ENCODE measurements around the gene ZFP57.

The ZFP57 gene

DNA sequence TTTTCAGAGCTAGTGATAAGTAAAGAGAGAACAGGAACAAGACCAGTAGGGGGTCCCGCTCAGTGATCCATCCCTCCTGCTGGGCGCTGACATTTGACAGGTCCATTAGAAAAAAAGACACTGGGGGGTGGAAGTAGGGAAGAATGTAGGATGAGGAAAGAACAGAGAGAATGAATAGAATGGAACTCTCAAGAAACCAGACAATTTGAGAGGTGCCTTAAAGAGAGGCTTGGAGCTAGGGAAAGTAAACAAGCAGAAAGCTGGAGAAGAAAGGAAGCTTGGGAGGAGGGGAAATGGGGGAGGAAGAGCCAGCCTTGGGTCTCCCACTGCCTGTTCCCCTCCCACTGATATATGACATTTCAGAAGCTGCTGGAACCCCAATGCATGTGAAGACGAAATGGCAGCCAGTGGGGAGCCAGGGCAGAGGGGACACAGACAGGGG lies 56.4 kb downstream of the ZFP57 start:
- Histone ChIP-seq H3K9me2 (replicated peaks; ENCODE audit: low read depth, low read length) (no peaks in the 10 kb centered on the region), H3F3A (ENCODE audit: low read depth) (no peaks in the 10 kb centered on the region), H4K20me1 (ENCODE audit: insufficient read depth, low read length, poor library complexity, severe bottlenecking) (no peaks in the 10 kb centered on the region), H2AFZ (ENCODE audit: low read length) (no peak overlapping the region), H3K9me3 (ENCODE audit: insufficient read depth, low read depth, low read length) (no peaks in the 10 kb centered on the region), H3K4me3 (ENCODE audit: low read length, poor library complexity, severe bottlenecking) (no peak overlapping the region), H3K79me2 (ENCODE audit: insufficient read depth, low read length) (no peaks in the 10 kb centered on the region), H3K36me3 (ENCODE audit: insufficient read depth, low read length) (no peaks in the 10 kb centered on the region), H3K27me3 (ENCODE audit: insufficient read depth, low read length, poor library complexity, severe bottlenecking) (no peaks in the 10 kb centered on the region), H3K4me2 (ENCODE audit: low read depth, low read length, poor library complexity, severe bottlenecking) (no peak overlapping the region), H3K9ac (ENCODE audit: low read depth, low read length, poor library complexity, severe bottlenecking) (no peak overlapping the region), H3K4me1 (ENCODE audit: insufficient read depth, low read length, poor library complexity, severe bottlenecking) (peaks cover 11% of the 10 kb centered on the region)
- TF ChIP-seq EZH2phosphoT487 (IDR thresholded peaks at IDR 0.05; ENCODE audit: borderline replicate concordance): no peak
- TF ChIP-seq, protein P1, sequence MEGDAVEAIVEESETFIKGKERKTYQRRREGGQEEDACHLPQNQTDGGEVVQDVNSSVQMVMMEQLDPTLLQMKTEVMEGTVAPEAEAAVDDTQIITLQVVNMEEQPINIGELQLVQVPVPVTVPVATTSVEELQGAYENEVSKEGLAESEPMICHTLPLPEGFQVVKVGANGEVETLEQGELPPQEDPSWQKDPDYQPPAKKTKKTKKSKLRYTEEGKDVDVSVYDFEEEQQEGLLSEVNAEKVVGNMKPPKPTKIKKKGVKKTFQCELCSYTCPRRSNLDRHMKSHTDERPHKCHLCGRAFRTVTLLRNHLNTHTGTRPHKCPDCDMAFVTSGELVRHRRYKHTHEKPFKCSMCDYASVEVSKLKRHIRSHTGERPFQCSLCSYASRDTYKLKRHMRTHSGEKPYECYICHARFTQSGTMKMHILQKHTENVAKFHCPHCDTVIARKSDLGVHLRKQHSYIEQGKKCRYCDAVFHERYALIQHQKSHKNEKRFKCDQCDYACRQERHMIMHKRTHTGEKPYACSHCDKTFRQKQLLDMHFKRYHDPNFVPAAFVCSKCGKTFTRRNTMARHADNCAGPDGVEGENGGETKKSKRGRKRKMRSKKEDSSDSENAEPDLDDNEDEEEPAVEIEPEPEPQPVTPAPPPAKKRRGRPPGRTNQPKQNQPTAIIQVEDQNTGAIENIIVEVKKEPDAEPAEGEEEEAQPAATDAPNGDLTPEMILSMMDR (conservative IDR thresholded peaks at IDR 0.05; ENCODE audit: low read length): no peak
